Myocyte (in vitro differentiated cells): ENCODE measurements around the gene CTPS1. TPM values are rescaled to one million over a fixed set of nuclear protein-coding genes. Genes with fewer than 3 reads are reported as not detected.

Experiments used
- DNase-seq: peaks from one replicate; pipeline ENCODE4 v3.0.0-alpha.2; 2012; ENCODE audit warnings: low read depth
- polyA plus RNA-seq: library from polyadenylated mRNA; unstranded; fragments of >200 nt; gene quantifications from one replicate; pipeline ENCODE4 v1.2.1, GENCODE V29; 2012; ENCODE audit warnings: missing spikeins
- total RNA-seq: library from RNA; depleted of rRNA; stranded (reverse); fragments of >200 nt; gene quantifications from 2 replicates; pipeline ENCODE4 v1.2.3, GENCODE V29; 2014

Gene CTPS1, protein sequence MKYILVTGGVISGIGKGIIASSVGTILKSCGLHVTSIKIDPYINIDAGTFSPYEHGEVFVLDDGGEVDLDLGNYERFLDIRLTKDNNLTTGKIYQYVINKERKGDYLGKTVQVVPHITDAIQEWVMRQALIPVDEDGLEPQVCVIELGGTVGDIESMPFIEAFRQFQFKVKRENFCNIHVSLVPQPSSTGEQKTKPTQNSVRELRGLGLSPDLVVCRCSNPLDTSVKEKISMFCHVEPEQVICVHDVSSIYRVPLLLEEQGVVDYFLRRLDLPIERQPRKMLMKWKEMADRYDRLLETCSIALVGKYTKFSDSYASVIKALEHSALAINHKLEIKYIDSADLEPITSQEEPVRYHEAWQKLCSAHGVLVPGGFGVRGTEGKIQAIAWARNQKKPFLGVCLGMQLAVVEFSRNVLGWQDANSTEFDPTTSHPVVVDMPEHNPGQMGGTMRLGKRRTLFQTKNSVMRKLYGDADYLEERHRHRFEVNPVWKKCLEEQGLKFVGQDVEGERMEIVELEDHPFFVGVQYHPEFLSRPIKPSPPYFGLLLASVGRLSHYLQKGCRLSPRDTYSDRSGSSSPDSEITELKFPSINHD
- 19.8 TPM in 2 replicates for total RNA-seq
- polyA plus RNA-seq, result 19.2 TPM

DNA sequence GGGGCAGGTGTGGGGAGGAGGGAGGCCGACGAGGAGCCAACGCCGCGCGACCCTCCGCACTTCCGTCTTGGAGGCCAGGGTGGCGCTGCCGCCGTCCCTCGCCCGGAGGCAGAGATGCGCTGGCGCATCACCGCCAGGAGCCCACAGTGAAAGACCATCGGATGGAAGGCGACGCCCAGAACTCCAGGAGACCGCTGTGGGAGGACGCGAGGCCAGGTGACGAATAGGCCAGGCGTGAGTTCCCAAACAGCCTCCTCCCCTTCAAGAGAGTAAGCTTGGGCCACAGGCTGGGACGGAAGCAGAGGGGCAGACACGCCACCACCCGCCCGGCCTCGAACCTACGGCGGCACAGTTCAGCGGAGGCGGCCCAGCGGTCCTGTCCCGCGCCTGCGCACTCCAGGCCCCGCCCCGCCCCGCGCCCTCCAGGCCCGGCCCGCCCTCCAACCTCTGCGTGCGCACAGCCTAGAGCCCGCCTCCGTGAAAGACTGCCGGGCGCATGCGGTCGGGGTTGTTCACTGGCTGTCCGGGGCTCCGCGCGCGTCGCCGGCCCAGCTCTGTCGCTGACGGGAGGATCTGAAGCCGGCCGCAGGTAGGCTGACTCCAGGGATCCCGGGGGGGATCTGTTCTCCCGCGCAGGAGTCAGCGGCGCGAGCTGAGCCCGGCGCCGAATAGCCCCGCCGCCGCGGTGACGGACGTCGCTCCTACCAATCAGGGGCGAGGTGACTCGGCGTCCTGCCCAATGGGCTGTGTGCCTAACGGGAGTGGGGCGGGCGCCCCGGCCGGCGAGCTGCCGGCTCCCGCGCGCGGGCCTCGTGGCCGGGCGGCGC lies at the start of gene CTPS1:
Gene CTPS1 (plus strand): TSS at position 456 of the 827 bp plus-strand sequence. CDS start 3,595 bp downstream, outside the sequence.
- peak; percentile 93 for DNase-seq

DNA sequence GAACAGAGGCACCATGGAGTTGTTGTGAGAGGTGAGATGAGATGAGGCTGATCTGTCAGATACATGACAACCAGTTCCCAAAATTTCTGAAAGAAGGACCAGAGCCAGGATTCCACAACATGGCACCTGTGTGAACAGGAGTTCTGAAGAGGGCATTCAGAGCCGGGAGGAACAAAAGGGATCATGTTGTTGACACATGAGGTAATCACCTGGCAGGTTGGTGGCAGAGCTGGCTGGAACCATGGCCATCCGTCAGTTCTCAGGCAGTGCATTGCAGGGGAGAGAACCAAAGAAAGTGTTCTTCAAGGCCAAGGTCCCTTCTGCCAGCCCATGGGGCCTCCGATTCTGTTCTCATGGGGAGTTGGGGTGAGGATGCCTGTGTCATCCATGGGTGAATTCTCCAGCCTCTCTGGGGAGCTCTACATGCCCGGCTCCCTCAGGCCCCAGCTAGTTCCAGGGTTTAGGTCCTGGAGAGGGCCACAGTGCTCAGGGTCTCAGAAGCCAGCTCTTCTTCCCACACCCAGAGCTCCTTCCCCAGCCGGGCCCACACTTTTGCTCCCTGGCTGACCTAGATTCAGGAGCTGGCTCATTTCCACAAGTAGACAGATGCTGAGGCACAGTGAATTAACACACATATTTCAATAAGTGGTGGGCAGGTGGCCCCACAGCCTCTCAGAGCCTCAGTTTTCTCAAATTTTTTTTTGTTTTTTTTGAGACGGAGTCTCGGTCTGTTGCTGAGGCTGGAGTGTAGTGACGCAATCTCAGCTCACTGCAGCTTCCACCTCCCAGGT lies 49.1 kb upstream of the CTPS1 start:
- no peak for DNase-seq

DNA sequence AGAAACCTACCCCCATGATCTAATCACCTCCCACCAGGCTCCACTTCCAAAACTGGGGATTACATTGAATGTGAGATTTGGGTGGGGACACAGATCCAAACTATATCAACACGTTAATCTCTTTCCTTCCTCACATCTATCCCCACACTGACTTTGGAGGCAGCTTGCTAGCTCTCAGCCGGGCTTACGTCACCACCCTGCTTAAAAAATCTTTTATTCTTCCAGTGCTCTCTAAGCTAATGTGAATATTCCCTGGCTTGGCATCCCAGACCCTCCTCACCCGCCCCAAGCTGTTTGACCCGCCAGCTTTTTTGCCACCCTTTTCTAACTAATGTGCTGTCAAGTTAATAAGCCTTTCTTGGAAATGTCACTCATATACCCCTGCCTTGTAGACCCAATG lies 47.9 kb upstream of the CTPS1 start:
- DNase-seq, result no peak

DNA sequence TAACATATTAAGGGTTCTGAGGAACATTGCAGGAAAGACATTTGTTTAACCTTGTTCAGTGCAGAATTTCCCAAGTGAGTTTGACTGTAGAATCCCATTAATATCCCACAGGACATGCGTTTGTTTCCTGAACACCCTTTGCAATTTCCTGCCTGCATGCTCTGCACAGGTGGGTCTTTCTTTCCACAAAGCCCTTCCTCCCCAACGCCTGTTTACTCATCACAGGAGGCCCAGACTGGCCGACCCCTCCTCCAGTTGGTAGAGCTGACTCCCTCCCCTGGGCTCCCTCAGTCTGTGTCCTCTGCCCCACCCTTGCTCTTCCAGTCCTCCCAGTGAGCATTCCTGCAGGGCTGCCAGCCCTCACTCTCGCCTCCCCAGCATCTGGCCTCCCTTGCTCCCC lies 47.5 kb upstream of the CTPS1 start:
- DNase-seq, result no peak

DNA sequence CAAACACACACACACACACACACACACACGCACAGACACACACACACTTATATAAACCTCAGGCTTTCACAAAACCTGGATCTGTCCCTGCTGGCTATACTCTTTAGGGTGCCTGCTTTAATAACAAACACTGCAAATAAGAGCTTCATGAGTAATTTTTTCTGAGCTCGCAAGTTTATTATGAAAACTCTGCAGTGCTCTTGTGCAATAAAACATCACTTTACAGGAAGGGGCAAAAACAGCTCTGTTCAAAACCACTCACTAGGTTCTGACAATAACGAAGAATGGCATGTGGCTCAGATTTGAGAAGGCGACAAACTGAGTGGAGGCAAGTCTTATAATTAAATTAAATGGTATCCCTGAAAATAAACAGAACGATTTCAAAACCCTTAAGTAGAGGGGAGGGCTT lies 42.6 kb upstream of the CTPS1 start:
- no peak for DNase-seq

DNA sequence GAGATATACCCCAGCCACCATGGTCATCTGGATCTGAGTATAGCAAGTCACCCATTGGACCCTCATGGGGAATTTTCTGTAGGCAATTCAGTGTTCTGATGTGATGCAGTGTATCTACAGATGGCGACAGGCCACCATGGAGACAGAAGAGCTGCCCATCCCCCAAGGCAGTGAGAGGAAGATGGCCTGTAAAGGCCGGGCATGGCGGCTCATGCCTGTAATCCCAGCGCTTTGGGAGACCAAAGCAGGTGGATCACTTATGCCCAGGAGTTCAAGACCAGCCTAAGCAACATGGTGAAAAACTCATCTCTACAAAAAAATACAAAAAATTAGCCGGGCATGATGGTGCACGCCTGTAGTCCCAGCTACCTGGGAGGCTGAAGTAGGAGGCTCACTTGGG lies 41.1 kb upstream of the CTPS1 start:
- DNase-seq, result no peak

DNA sequence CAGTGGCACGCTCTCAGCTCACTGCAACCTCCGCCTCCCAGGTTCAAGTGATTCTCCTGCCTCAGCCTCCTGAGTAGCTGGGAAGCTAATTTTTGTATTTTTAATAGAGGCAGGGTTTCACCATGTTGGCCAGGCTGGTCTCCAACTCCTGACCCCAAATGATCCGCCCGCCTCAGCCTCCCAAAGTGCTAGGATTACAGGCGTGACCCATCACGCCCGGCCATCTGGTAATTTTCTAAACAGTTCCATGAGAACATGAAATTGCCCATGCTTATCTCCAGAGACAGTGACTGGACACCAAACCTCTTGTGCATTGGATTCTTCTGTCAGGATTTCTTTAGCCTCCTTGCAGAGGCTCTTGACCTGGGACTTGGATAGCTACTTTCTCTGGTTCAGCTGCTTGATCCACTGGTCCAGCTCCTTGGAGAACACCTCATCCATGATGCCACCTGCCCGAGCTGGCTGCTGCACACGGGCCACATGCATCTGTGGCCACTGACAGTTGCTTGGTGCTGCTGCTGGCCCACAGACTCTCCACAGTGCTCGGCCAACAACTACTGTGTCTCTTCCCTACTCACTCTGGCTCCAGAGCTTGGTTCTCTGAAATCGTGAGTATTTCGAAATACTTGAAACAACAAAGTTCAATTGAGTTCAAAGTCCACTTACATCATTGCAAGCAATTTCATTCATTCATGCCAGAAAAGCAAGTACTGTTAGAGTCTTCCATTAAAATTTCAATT lies 40.0 kb upstream of the CTPS1 start:
- DNase-seq, result peak; percentile 45

DNA sequence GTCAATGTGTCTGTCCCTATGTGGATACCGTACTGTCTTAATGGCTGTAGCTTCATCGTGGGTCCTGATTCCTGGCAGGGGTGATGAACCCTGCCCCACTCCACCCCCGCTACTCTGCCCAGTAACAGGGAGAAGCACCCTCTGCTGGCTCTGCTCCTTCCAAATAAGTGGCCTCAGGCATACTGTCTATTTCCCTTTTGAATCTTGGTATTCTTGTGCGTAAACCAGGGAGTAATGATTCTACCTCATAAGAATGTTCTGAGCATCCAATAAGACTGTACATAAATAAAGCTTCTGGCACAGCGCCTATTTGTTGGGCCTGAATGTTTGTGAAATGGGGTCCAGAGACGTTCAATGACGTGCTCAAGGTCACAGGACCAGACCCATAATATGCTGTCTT lies 35.2 kb upstream of the CTPS1 start:
- DNase-seq, result no peak

DNA sequence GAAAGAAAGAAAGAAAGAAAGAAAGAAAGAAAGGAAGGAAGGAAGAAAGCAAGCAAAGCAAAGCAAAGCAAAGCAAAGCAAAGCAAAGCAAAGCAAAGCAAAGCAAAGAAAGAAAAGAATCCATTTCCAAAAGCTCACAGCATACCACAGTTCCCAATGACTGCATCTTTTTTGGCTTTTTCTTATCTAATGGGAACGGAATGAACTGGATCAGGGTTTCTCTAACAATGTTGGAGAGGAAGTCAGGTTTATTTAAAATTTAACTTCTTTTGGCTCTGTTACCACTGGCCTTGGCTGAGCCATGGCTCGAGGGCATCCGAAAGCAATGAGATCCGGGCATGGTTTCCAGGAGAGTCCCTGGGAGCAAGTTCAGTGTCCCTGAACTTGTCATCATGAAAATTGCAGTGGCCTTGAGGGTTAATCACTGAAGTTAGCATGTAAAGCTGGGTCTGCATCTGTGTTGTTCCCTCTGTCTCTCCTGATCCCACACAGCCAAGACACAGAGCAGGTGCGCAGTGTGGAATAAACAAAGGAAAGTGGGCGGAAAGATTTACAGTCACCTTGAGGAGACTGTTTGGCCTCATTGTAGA lies 34.6 kb upstream of the CTPS1 start:
- no peak for DNase-seq

DNA sequence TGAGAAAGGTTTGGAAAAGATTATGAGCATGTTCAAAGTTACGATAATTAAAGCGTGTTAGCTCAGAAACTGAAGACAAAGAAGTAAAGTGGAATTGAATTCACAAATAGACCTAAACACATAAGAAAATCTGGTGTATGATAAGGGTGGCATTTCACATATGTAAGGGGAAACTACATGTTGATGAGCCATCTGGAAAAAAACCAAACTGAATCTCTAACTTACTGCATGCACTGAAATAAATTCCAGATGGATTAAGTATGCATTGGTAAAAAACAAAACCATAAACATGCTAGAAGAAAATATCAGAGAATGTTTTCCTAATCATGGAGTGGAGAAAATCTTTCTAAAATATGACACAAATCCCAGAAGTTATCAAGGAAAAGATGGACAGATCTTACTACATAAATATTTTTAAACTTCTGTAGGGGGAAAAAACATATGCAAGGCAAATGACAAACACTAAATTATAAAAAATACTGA lies 34.0 kb upstream of the CTPS1 start:
- DNase-seq, result no peak

DNA sequence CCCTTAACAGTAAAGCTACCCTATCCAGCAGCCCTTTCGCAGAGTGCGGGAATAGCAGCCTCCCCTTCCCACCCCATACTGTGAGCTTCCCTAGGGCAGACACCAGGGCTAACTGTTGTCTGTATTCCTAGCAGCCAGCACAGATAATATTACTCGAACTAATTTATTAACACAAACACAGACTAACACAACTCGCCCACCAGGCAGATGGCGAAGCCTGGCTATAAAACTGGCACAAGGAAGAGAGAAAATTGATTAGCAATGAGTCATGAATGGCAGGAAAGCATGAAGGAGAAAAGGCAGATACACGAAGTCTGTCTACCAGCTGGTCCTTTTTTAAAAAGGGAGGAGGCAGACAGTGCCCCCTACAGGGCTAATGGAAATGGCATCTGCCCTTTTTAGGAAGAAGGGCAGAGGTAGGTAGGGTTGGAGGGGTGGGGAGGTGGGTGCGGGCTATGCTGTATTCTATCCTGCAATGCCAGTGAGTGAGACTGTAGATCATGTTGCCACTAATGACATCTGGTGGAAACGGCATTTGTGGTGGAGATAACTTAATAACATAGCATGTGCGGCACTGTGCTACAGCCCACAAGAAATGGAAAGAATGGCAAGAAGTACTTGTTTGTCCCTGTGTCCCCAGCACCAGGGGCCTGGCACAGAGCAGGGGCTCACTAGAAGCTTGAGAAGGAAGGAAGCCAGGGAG lies 30.6 kb upstream of the CTPS1 start:
- peak; percentile 88 for DNase-seq

DNA sequence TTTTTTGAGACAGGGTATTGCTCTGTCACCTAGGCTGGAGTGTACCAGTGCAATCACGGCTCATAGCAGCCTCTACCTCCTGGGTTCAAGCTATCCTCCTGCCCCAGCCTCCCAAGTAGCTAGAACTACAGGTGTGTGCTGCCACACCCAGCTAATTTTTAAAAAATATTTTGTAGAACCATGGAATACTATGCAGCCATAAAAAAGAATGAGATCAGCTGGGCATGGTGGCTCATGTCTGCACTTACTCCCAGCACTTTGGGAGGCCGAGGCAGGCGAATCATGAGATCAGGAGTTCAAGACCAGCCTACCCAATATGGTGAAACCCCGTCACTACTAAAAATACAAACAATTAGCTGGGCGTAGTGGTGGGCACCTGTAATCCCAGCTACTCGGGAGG lies 29.9 kb upstream of the CTPS1 start:
- no peak for DNase-seq

DNA sequence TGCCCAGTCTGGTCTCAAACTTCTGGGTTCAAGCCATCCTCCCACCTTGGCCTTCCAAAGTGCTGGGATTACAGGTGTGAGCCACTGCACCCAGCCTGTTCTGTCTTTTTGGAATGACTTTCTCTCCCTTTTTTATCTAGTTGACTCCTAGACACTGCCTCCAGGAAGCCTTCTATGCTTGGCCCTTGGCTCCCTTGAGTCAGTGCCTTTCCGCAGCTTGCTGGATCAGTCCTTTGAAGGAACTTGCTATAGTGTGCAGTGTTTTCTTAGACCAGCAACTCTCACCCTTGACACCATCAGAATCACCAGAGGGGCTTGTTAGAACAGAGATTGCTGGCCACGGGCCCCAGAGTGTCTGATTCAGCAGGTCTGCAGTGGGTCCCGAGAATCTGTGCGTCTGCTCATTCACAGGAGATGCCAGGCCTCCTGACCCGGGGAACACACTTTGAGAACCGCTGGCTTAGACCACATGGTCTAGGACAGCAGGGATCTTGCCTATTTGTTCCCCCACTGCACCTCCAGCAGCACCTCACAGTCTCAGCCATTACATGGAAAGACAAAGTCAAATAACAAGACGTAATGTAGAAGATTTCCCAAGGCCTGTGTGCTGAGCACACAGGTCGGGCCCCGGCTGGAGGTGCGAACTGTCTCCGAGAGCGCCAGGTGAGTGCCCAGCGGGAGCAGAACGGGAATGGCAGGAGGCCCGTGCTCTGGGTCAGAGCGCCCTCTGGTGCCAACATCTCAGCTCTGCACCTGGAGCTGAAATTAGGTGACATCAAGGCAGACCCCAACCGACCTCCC lies 27.4 kb upstream of the CTPS1 start:
- peak; percentile 60 for DNase-seq

DNA sequence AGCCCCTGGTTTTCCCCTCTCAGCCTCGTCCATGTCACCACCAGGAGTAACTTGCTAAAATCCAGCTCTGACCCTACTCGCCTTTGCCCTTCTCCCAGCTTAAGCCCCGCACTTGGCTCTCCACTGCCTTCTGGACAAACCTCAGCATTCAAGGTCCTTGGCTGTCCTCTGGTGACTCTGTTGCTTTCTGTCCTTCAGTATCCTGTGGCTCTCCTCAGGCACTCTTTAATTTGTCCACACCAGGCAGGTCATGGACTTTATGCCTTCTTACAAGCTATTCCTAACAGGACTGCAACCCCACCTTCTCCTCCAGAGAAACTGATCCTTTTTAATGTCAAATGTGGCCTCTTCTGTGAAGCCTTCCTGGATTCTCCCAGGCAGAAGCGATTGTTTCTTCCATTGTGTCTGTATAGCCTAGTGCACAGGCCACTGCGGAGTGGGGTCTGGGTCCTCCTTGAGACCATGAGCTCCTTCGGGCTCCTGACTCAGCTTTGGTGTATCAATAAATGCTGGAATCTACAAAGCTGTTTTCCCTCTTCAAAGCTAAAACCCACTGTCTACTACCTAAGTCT lies 26.7 kb upstream of the CTPS1 start:
- no peak for DNase-seq

DNA sequence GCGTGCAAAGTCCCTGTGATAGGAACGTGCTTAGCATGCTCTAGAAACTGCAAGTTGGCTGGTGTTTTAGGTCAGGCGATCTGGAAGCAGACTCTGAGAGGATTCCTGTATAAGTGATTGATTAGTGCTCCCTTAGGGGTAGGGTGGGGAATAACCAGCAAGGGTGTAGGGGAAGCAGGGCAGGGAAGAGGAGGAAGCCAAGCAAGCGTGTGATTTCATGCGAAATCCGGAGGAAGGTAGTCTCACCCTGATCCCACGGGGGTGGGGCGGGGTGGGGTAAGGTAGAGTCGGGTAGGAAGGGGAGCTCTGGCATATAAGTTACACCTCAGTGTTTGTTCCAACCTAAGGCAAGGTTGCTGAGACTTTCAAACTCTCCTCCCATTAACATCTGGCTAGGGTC lies 24.9 kb upstream of the CTPS1 start:
- no peak for DNase-seq

DNA sequence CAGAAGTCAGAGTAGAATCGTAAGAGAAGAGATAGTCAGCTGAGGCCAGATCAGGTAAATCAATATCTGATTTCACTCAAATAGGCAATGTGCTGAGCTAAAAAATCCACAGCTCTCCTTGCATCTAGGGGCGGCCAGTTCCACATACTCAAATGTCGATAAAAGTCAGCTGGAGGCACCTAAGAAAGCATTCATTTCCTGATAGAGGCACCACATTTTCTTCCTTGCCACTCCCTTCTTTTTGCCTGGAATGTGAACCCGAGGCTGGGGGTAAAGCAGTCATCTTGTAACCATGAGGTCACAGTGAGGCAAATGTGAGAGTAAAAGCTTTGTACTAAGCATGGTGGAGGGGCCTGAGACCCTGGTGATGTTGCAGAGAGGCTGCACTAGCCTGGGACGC lies 24.2 kb upstream of the CTPS1 start:
- DNase-seq, result no peak

DNA sequence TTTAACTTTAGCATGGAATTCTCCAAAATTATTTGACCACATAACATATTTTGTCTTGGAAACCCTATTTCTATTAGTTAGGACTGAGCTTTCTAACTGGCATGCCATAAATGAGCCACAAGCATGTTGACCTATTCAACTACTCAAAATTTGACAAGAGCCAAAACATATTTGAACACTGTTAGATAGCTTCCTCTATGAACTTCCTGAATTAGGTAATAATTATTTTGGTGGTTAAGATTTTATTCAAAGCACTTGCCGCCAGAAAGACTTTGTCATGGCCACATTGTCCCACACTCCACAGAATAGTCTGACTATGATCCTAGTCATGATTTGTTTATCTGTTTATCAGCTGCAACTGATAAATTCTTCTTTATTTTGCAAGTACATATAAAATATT lies 23.1 kb upstream of the CTPS1 start:
- no peak for DNase-seq

DNA sequence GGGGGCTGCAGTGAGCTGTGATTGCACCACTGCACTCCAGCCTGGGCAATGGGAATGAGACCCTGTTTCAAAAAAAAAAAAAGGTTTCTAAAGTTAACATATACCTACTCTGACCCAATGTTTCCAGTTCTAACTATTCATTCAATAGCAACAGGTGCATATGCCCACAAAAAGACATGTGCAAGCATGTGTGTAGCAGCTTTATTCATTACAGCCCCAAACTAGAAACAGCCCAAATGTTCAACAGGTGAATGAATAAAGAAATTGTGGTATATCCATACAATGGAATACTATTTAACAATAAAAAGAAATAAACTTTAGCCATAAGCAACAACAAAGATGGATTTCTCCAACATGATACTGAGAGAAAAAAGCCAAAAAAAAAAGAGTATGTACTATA lies 21.3 kb upstream of the CTPS1 start:
- no peak for DNase-seq
